K562 (cell line): ENCODE data around the gene C11orf54.

Experiments
- DPF2 ChIP-seq: fragments of 450-650 bp; IDR thresholded peaks from 2 replicates; pipeline ENCODE4 v1.6.1; 2016
- EP300 ChIP-seq: IDR thresholded peaks from 2 replicates; pipeline ENCODE4 v1.6.1; 2012; ENCODE audit warnings: low read length, improper control_type of control experiment
- EZH2 ChIP-seq: IDR thresholded peaks from 2 replicates; pipeline ENCODE4 v1.6.1; 2012; ENCODE audit warnings: low read depth, mild to moderate bottlenecking, inconsistent platforms, low read length, borderline replicate concordance
- FOXP1 ChIP-seq: sonication (generic); formaldehyde crosslinking; IDR thresholded peaks from 2 replicates; pipeline ENCODE4 v1.8.0; 2022; ENCODE audit warnings: mild to moderate bottlenecking, missing genetic modification reagents
- HDAC2 ChIP-seq: fragments of 450-650 bp; IDR thresholded peaks from 2 replicates; pipeline ENCODE4 v1.6.1; 2016; ENCODE audit warnings: mild to moderate bottlenecking
- MXI1 ChIP-seq: IDR thresholded peaks from 2 replicates; pipeline ENCODE4 v1.6.1; 2011; ENCODE audit warnings: low read depth, mild to moderate bottlenecking, improper control_type of control experiment, low read length
- NBN ChIP-seq: fragments of 450-650 bp; IDR thresholded peaks from 2 replicates; pipeline ENCODE4 v1.6.1; 2016; ENCODE audit warnings: low read depth, mild to moderate bottlenecking
- POLR3G ChIP-seq: IDR thresholded peaks from 2 replicates; pipeline ENCODE4 v1.6.1; 2011; ENCODE audit not compliant: insufficient read length, insufficient replicate concordance; ENCODE audit errors: extremely low read depth
- RAD21 ChIP-seq, 2 experiments: fragments of 250-450 bp in 1 of 2; fragments of 450-650 bp in 1 of 2; sonication (Bioruptor Pico) in 1 of 2; formaldehyde crosslinking in 1 of 2; IDR thresholded peaks in 1 of 2; conservative IDR thresholded peaks in 1 of 2; 2 replicates each; pipeline versions ENCODE4 v1.4.0 to v1.8.0; 2020 to 2022; ENCODE audit warnings: mild to moderate bottlenecking in 2 of 2, moderate library complexity in 1 of 2
- TF ChIP-seq, protein P1 (sequence below), 3 experiments: IDR thresholded peaks in 2 of 3; conservative IDR thresholded peaks in 1 of 3; 2 replicates each; pipeline ENCODE4 v1.5.1; 2011 to 2012; ENCODE audit warnings: low read length in 3 of 3, mild to moderate bottlenecking in 3 of 3, control low read depth in 2 of 3, improper control_type of control experiment in 1 of 3, inconsistent platforms in 1 of 3, low read depth in 1 of 3, mixed read lengths in 1 of 3, moderate library complexity in 1 of 3; ENCODE audit not compliant: insufficient read depth in 2 of 3
- TF ChIP-seq, protein P2 (sequence below): fragments of 200-600 bp; sonication (generic); IDR thresholded peaks from one replicate; pipeline ENCODE4 v1.6.1; 2012; ENCODE audit warnings: mild to moderate bottlenecking, low read depth, low read length, inconsistent platforms

DNA sequence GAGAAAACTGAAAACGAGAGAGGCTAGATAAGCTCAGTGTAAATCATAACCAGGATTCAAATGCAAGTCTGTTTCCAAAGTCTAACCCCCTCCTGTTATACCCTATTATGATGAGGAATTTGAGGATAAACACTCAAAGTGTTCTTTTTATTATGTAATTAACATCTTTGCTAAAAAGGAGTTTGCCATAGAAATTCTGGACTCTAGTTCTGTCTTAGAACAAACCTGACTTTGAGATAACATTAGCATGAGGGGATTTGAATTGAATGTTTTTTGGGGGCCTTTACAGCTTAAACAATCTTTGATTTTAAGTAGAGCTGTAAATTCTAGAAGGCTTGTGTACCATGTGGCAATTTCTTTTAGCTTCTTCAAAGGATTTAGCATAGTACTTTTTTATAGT lies 9.5 kb downstream of the C11orf54 start:
- no peak for TF ChIP-seq HDAC2
- no peak for TF ChIP-seq EZH2
- TF ChIP-seq MXI1: no peak
- TF ChIP-seq DPF2: no peak
- TF ChIP-seq, protein P1, sequence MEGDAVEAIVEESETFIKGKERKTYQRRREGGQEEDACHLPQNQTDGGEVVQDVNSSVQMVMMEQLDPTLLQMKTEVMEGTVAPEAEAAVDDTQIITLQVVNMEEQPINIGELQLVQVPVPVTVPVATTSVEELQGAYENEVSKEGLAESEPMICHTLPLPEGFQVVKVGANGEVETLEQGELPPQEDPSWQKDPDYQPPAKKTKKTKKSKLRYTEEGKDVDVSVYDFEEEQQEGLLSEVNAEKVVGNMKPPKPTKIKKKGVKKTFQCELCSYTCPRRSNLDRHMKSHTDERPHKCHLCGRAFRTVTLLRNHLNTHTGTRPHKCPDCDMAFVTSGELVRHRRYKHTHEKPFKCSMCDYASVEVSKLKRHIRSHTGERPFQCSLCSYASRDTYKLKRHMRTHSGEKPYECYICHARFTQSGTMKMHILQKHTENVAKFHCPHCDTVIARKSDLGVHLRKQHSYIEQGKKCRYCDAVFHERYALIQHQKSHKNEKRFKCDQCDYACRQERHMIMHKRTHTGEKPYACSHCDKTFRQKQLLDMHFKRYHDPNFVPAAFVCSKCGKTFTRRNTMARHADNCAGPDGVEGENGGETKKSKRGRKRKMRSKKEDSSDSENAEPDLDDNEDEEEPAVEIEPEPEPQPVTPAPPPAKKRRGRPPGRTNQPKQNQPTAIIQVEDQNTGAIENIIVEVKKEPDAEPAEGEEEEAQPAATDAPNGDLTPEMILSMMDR (IDR thresholded peaks at IDR 0.05 in 2 of 3, conservative IDR thresholded peaks at IDR 0.05 in 1 of 3; ENCODE audit: insufficient read depth in 2 of 3, low read depth in 1 of 3, low read length in 3 of 3): no peak
- no peak for TF ChIP-seq RAD21 (CRISPR knock-in tag; conservative IDR thresholded peaks at IDR 0.05 in 1 of 2, IDR thresholded peaks at IDR 0.05 in 1 of 2)
- no peak for TF ChIP-seq POLR3G
- no peak for TF ChIP-seq EP300
- TF ChIP-seq NBN: no peak
- no peak for TF ChIP-seq FOXP1 (CRISPR knock-in tag)
- TF ChIP-seq, protein P2, sequence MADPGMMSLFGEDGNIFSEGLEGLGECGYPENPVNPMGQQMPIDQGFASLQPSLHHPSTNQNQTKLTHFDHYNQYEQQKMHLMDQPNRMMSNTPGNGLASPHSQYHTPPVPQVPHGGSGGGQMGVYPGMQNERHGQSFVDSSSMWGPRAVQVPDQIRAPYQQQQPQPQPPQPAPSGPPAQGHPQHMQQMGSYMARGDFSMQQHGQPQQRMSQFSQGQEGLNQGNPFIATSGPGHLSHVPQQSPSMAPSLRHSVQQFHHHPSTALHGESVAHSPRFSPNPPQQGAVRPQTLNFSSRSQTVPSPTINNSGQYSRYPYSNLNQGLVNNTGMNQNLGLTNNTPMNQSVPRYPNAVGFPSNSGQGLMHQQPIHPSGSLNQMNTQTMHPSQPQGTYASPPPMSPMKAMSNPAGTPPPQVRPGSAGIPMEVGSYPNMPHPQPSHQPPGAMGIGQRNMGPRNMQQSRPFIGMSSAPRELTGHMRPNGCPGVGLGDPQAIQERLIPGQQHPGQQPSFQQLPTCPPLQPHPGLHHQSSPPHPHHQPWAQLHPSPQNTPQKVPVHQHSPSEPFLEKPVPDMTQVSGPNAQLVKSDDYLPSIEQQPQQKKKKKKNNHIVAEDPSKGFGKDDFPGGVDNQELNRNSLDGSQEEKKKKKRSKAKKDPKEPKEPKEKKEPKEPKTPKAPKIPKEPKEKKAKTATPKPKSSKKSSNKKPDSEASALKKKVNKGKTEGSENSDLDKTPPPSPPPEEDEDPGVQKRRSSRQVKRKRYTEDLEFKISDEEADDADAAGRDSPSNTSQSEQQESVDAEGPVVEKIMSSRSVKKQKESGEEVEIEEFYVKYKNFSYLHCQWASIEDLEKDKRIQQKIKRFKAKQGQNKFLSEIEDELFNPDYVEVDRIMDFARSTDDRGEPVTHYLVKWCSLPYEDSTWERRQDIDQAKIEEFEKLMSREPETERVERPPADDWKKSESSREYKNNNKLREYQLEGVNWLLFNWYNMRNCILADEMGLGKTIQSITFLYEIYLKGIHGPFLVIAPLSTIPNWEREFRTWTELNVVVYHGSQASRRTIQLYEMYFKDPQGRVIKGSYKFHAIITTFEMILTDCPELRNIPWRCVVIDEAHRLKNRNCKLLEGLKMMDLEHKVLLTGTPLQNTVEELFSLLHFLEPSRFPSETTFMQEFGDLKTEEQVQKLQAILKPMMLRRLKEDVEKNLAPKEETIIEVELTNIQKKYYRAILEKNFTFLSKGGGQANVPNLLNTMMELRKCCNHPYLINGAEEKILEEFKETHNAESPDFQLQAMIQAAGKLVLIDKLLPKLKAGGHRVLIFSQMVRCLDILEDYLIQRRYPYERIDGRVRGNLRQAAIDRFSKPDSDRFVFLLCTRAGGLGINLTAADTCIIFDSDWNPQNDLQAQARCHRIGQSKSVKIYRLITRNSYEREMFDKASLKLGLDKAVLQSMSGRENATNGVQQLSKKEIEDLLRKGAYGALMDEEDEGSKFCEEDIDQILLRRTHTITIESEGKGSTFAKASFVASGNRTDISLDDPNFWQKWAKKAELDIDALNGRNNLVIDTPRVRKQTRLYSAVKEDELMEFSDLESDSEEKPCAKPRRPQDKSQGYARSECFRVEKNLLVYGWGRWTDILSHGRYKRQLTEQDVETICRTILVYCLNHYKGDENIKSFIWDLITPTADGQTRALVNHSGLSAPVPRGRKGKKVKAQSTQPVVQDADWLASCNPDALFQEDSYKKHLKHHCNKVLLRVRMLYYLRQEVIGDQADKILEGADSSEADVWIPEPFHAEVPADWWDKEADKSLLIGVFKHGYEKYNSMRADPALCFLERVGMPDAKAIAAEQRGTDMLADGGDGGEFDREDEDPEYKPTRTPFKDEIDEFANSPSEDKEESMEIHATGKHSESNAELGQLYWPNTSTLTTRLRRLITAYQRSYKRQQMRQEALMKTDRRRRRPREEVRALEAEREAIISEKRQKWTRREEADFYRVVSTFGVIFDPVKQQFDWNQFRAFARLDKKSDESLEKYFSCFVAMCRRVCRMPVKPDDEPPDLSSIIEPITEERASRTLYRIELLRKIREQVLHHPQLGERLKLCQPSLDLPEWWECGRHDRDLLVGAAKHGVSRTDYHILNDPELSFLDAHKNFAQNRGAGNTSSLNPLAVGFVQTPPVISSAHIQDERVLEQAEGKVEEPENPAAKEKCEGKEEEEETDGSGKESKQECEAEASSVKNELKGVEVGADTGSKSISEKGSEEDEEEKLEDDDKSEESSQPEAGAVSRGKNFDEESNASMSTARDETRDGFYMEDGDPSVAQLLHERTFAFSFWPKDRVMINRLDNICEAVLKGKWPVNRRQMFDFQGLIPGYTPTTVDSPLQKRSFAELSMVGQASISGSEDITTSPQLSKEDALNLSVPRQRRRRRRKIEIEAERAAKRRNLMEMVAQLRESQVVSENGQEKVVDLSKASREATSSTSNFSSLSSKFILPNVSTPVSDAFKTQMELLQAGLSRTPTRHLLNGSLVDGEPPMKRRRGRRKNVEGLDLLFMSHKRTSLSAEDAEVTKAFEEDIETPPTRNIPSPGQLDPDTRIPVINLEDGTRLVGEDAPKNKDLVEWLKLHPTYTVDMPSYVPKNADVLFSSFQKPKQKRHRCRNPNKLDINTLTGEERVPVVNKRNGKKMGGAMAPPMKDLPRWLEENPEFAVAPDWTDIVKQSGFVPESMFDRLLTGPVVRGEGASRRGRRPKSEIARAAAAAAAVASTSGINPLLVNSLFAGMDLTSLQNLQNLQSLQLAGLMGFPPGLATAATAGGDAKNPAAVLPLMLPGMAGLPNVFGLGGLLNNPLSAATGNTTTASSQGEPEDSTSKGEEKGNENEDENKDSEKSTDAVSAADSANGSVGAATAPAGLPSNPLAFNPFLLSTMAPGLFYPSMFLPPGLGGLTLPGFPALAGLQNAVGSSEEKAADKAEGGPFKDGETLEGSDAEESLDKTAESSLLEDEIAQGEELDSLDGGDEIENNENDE: no peak
